HepG2 (cell line): ENCODE data around the gene OTOP2. TPM values are rescaled to one million over a fixed set of nuclear protein-coding genes. Genes with fewer than 3 reads are reported as not detected.

Source experiments
- ATAC-seq: fragments of 200-7000 bp; cut with Tn5 transposase; 3 replicates; pipeline ENCODE4 v1.9.1; 2020; ENCODE audit warnings: mild to moderate bottlenecking, moderate library complexity
- BruUV-seq: library from RNA; stranded (reverse); fragments of 400-500 nt; replicated peaks from 2 replicates; lab custom pipeline; 2021; lab: Mats Ljungman, UMichigan
- CTCF ChIA-PET: fragments of 300-600 bp; formaldehyde crosslinking; extraction: SDS; loops from one replicate; lab custom pipeline; 2021; ENCODE audit warnings: low total read pairs, inconsistent platforms, low intra/inter-chr PET ratio; lab: Yijun Ruan, JAX
- POLR2A ChIA-PET: fragments of 350-600 bp; sonication (Branson Sonifier 250); formaldehyde crosslinking; loops from one replicate; lab custom pipeline; 2020; ENCODE audit warnings: antibody characterized with exemption, inconsistent platforms; lab: Yijun Ruan, JAX
- DNase-seq: peaks from one replicate; pipeline ENCODE4 v3.0.0-alpha.2; 2015; ENCODE audit warnings: low spot score
- FAIRE-seq: peaks from 3 replicates; lab custom pipeline; 2011; peaks lifted over from hg19 to GRCh38; lab: Jason Lieb, UNC
- H2AFZ ChIP-seq: one replicate; pipeline ENCODE4 v1.6.1; 2011; ENCODE audit warnings: low read length, inconsistent platforms
- H3K27ac ChIP-seq: fragments of 300-600 bp; 3 replicates; pipeline ENCODE4 v1.8.0; 2011; ENCODE audit warnings: mixed run types, mild to moderate bottlenecking, mixed read lengths, low read length, inconsistent platforms; ENCODE audit not compliant: insufficient read depth; ENCODE audit errors: extremely low read length
- H3K27me3 ChIP-seq, 2 experiments: fragments of 200-600 bp in 1 of 2; 2 replicates in 1 of 2; 3 replicates in 1 of 2; pipeline versions ENCODE4 v1.6.0 to v1.8.0; 2011; ENCODE audit warnings: low read length in 2 of 2, mild to moderate bottlenecking in 2 of 2, moderate library complexity in 2 of 2, inconsistent platforms in 1 of 2; ENCODE audit not compliant: insufficient read depth in 2 of 2, control insufficient read depth in 1 of 2
- H3K36me3 ChIP-seq, 2 experiments: fragments of 200-600 bp in 1 of 2; replicated peaks in 1 of 2; 2 replicates in 1 of 2; 3 replicates in 1 of 2; pipeline versions ENCODE4 v1.5.1 to v1.8.0; 2011; ENCODE audit warnings: low read length in 2 of 2, inconsistent platforms in 1 of 2; ENCODE audit not compliant: insufficient read depth in 2 of 2, control insufficient read depth in 1 of 2
- H3K4me1 ChIP-seq: 2 replicates; pipeline ENCODE4 v1.5.1; 2012; ENCODE audit warnings: low read length, inconsistent platforms; ENCODE audit not compliant: insufficient read depth
- H3K4me2 ChIP-seq: 2 replicates; pipeline ENCODE4 v1.6.0; 2011; ENCODE audit warnings: low read depth, low read length, inconsistent platforms
- H3K4me3 ChIP-seq, 3 experiments: fragments of 200-600 bp in 1 of 3; sonication (generic), shearing (Covaris generic) in 1 of 3; replicated peaks in 1 of 3; 2 replicates each; pipeline ENCODE4 v1.5.1; 2011 to 2016; ENCODE audit warnings: low read length in 3 of 3, inconsistent platforms in 2 of 3, low read depth in 2 of 3, mild to moderate bottlenecking in 2 of 3, control low read depth in 1 of 3, mixed read lengths in 1 of 3; ENCODE audit not compliant: insufficient read depth in 1 of 3
- H3K79me2 ChIP-seq: one replicate; pipeline ENCODE4 v1.6.1; 2011; ENCODE audit warnings: low read length, inconsistent platforms; ENCODE audit not compliant: insufficient read depth
- H3K9ac ChIP-seq: 2 replicates; pipeline ENCODE4 v1.6.0; 2011; ENCODE audit warnings: mild to moderate bottlenecking, low read depth, low read length, inconsistent platforms; ENCODE audit not compliant: insufficient read depth
- H3K9me3 ChIP-seq: 2 replicates; pipeline ENCODE4 v1.5.1; 2012; ENCODE audit warnings: mild to moderate bottlenecking, low read length
- H4K20me1 ChIP-seq: 2 replicates; pipeline ENCODE4 v1.6.0; 2011; ENCODE audit warnings: inconsistent platforms, mild to moderate bottlenecking, low read length, moderate library complexity; ENCODE audit not compliant: insufficient read depth
- GLI4 ChIP-seq: sonication (generic); formaldehyde crosslinking; IDR thresholded peaks from 2 replicates; pipeline ENCODE4 v1.5.1; 2020; ENCODE audit warnings: missing genetic modification reagents, mild to moderate bottlenecking, moderate library complexity, borderline replicate concordance
- KLF11 ChIP-seq: IDR thresholded peaks from 2 replicates; pipeline ENCODE4 v1.6.1; 2016; ENCODE audit warnings: missing compliant biosample characterization
- MZF1 ChIP-seq: sonication (generic); formaldehyde crosslinking; IDR thresholded peaks from 2 replicates; pipeline ENCODE4 v1.8.1; 2023; ENCODE audit warnings: mild to moderate bottlenecking, missing genetic modification reagents, borderline replicate concordance
- RARA ChIP-seq: IDR thresholded peaks from 2 replicates; pipeline ENCODE4 v1.6.1; 2016; ENCODE audit warnings: missing genetic modification reagents, missing compliant biosample characterization
- SRSF9 ChIP-seq: fragments of 200-400 bp; formaldehyde crosslinking; IDR thresholded peaks from 2 replicates; pipeline ENCODE4 v1.6.1; 2018; ENCODE audit warnings: borderline replicate concordance, mild to moderate bottlenecking, low read depth, low read length; ENCODE audit not compliant: insufficient read depth, poor library complexity, severe bottlenecking
- STAT5B ChIP-seq: sonication (generic); formaldehyde crosslinking; IDR thresholded peaks from 2 replicates; pipeline ENCODE4 v1.4.0; 2020; ENCODE audit warnings: missing genetic modification reagents
- ZBTB4 ChIP-seq: sonication (generic); formaldehyde crosslinking; IDR thresholded peaks from 2 replicates; pipeline ENCODE4 v1.4.0; 2020; ENCODE audit warnings: missing genetic modification reagents, mild to moderate bottlenecking, borderline replicate concordance
- ZNF12 ChIP-seq: sonication (generic); formaldehyde crosslinking; IDR thresholded peaks from 2 replicates; pipeline ENCODE4 v1.5.0; 2020; ENCODE audit warnings: missing genetic modification reagents
- ZNF224 ChIP-seq: sonication (generic); formaldehyde crosslinking; IDR thresholded peaks from 2 replicates; pipeline ENCODE4 v1.5.0; 2020; ENCODE audit warnings: mild to moderate bottlenecking, missing genetic modification reagents
- ZNF597 ChIP-seq: sonication (generic); formaldehyde crosslinking; IDR thresholded peaks from 2 replicates; pipeline ENCODE4 v1.5.0; 2020; ENCODE audit warnings: missing genetic modification reagents
- WGBS: methylation state at CpG from one replicate; pipeline ENCODE4 v1.1.6; 2017; ENCODE audit warnings: low lambda C conversion rate; 5-methylcytosine and 5-hydroxymethylcytosine counted together
- in situ Hi-C: cut with HindIII; loops from 2 replicates; pipeline ENCODE4 v1.10.0; 2017; ENCODE audit warnings: low pct_unique_long_range_greater_than_20kb; ENCODE audit not compliant: extremely low pct_ligation_motif_present
- intact Hi-C: fragments of 100-400 bp; cut with micrococcal nuclease; formaldehyde crosslinking; loops from one replicate; pipeline ENCODE4 v1.10.0; 2022; ENCODE audit not compliant: unreplicated experiment
- polyA plus RNA-seq, 8 experiments: library from polyadenylated mRNA; depleted of rRNA in 3 of 8; stranded (reverse) in 7 of 8; unstranded in 1 of 8; fragments of >200 nt; fragmentation: Illumina TruSeq in 4 of 8; extraction: Trizol in 4 of 8; gene quantifications; 2 replicates each; pipeline versions ENCODE4 v1.2.1 to v1.2.3, GENCODE V29; 2011 to 2016; ENCODE audit warnings: low read depth in 4 of 8, missing spikeins in 1 of 8, mixed read lengths in 1 of 8; ENCODE audit not compliant: insufficient read depth in 1 of 8
- total RNA-seq, 5 experiments: library from RNA; depleted of rRNA; stranded (reverse); fragments of >200 nt; fragmentation: Illumina TruSeq; extraction: Trizol; gene quantifications; 2 replicates each; pipeline ENCODE4 v1.2.3, GENCODE V29; 2016; ENCODE audit warnings: low read depth in 1 of 5
- TF ChIP-seq, protein P1 (sequence below): sonication (generic); formaldehyde crosslinking; IDR thresholded peaks from 2 replicates; pipeline ENCODE4 v1.8.0; 2022; ENCODE audit warnings: mild to moderate bottlenecking, missing genetic modification reagents, borderline replicate concordance

The OTOP2 gene
- total and polyA plus RNA-seq, 2 of the 13 experiments (the other 11 are each of a cell fraction or from before 2014, with no cell fraction given) = not detected

GRCh38 chr17:74978240-74978639, 54.2 kb downstream of the OTOP2 start:
- no peak for FAIRE-seq
- no peak for DNase-seq
- Histone ChIP-seq H3K27me3 (peaks cover 2 to 40% of the 10 kb centered on the region in 2 experiments; a peak in 4 of 5 replicates), H2AFZ (no peak overlapping the region), H3K36me3 (no peaks in the 10 kb centered on the region), H3K9me3 (no peaks in the 10 kb centered on the region), H3K4me2 (no peak overlapping the region), H3K4me1 (peaks cover 38% of the 10 kb centered on the region), H3K79me2 (no peaks in the 10 kb centered on the region), H3K27ac (no peak overlapping the region), H3K9ac (no peak overlapping the region), H3K4me3 (no peak overlapping the region), H4K20me1 (no peaks in the 10 kb centered on the region)
- WGBS = 3% methylated on average over 3 of the region's 3 CpGs
- POLR2A ChIA-PET = interaction anchor here (0.9 kb wide), 1 partner anchor 9 kb away, joined by 3 read pairs; the partner anchor contains the start of gene CDR2L
- TF ChIP-seq ZNF224 (CRISPR knock-in tag) = no peak
- BruUV-seq = no TSS peak
- no peak for ATAC-seq
- in situ Hi-C loops (no loop called here), intact Hi-C loops (no loop called here)
- CTCF ChIA-PET = no interaction called here

DNA sequence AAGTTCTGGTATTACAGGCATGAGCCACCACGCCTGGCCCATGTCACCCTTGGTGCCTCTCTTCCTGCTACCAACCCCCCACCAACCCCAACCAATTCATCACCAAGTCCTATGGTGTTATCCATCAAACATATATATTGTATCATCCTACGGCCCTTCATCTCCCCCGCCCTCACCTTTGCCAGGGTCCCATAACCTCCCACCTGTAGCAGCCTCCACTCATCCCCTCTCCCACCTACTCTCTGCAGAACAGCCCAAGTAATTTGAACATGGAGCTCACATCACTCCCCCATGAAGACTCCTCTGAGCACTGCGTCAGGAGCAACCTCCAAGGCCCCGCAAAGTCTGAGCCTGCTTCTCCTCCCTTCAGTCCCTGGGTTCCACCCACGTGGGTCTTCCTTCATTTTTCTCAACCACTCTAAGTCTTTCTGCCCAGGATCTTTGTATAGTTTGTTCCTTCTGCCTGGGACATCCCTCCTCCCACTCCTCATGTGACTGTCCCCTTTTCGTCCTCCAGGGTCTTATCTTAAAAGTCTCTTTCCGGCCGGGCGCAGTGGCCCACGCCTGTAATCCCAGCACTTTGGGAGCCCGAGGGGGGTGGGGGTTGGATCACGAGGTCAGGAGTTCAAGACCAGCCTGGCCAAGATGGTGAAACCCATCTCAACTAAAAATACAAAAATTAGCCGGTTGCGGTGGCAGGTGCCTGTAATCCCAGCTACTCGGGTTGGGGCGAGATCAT, 55.5 kb downstream of the OTOP2 start:
- ChIA-PET POLR2A (interaction anchor here (0.9 kb wide), 1 partner anchor 8 kb away, joined by 3 read pairs; the partner anchor contains the start of gene CDR2L), CTCF (no interaction called here)
- peaks cover 2 to 34% of the 10 kb centered on the region in 2 experiments; a peak in 4 of 5 replicates for H3K27me3 ChIP-seq
- no peaks in the 10 kb centered on the region for H3K36me3 ChIP-seq
- intact Hi-C loops = no loop called here
- no peak overlapping the region for H3K4me2 ChIP-seq
- H4K20me1 ChIP-seq = no peaks in the 10 kb centered on the region
- no peak overlapping the region for H3K27ac ChIP-seq
- FAIRE-seq = no peak
- WGBS = 41% methylated on average over 17 of the region's 17 CpGs
- no peaks in the 10 kb centered on the region for H3K79me2 ChIP-seq
- H3K9ac ChIP-seq = no peak overlapping the region
- H3K9me3 ChIP-seq = no peaks in the 10 kb centered on the region
- H3K4me1 ChIP-seq = peaks cover 36% of the 10 kb centered on the region
- no TSS peak for BruUV-seq
- H2AFZ ChIP-seq = no peak overlapping the region
- no peak for ATAC-seq
- in situ Hi-C loops = no loop called here
- no peak for DNase-seq
- H3K4me3 ChIP-seq = no peak overlapping the region
- TF ChIP-seq SRSF9 (no peak), RARA (CRISPR knock-in tag) (no peak), STAT5B (CRISPR knock-in tag) (no peak), GLI4 (CRISPR knock-in tag) (no peak), ZNF597 (CRISPR knock-in tag) (no peak), MZF1 (CRISPR knock-in tag) (no peak), ZBTB4 (no peak), KLF11 (no peak), ZNF12 (CRISPR knock-in tag) (no peak)
- TF ChIP-seq, protein P1, sequence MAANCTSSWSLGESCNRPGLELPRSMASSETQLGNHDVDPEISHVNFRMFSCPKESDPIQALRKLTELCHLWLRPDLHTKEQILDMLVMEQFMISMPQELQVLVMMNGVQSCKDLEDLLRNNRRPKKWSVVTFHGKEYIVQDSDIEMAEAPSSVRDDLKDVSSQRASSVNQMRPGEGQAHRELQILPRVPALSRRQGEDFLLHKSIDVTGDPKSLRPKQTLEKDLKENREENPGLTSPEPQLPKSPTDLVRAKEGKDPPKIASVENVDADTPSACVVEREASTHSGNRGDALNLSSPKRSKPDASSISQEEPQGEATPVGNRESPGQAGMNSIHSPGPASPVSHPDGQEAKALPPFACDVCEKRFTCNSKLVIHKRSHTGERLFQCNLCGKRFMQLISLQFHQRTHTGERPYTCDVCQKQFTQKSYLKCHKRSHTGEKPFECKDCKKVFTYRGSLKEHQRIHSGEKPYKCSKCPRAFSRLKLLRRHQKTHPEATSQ (CRISPR knock-in tag) = no peak
